HEK293 (cell line): Measurements from ENCODE around the gene NOX4.

Experiments used
- CTCF ChIA-PET: fragments of 350-600 bp; formaldehyde crosslinking; extraction: SDS; loops from one replicate; lab custom pipeline; 2021; ENCODE audit warnings: antibody characterized with exemption; lab: Yijun Ruan, JAX
- POLR2A ChIA-PET: fragments of 300-600 bp; formaldehyde crosslinking; extraction: SDS; loops from one replicate; lab custom pipeline; 2020; ENCODE audit warnings: antibody characterized with exemption, inconsistent platforms; lab: Yijun Ruan, JAX
- H3K27ac ChIP-seq: fragments of 200-500 bp; sonication (Bioruptor generic); 2 replicates; pipeline ENCODE4 v1.5.1; 2014; ENCODE audit warnings: low read depth, low read length, control low read depth, inconsistent platforms; ENCODE audit errors: extremely low read depth
- H3K36me3 ChIP-seq, 2 experiments: fragments of 200-500 bp in 1 of 2; sonication (Bioruptor generic) in 1 of 2; 1 replicate in 1 of 2; 2 replicates in 1 of 2; pipeline ENCODE4 v1.5.1; 2014 to 2017; ENCODE audit warnings: inconsistent platforms in 2 of 2, low read length in 2 of 2; ENCODE audit not compliant: control insufficient read depth in 2 of 2, insufficient read depth in 1 of 2
- H3K4me1 ChIP-seq: fragments of 200-500 bp; sonication (Bioruptor generic); 2 replicates; pipeline ENCODE4 v1.5.1; 2014; ENCODE audit warnings: mild to moderate bottlenecking, low read length, inconsistent platforms; ENCODE audit not compliant: control insufficient read depth, insufficient read depth
- H3K4me3 ChIP-seq: 2 replicates; pipeline ENCODE4 v1.5.1; 2011; ENCODE audit warnings: low read depth, mild to moderate bottlenecking, control low read depth, low read length, moderate library complexity
- H3K9me3 ChIP-seq: fragments of 200-500 bp; sonication (Bioruptor generic); 2 replicates; pipeline ENCODE4 v1.5.1; 2014; ENCODE audit warnings: low read depth, low read length, inconsistent platforms; ENCODE audit not compliant: control insufficient read depth, insufficient read depth
- YY2 ChIP-seq: fragments of 450-650 bp; formaldehyde crosslinking; IDR thresholded peaks from 2 replicates; pipeline ENCODE4 v1.5.1; 2016; ENCODE audit warnings: missing biosample characterization, missing genetic modification characterization
- ZBTB48 ChIP-seq: fragments of 450-650 bp; formaldehyde crosslinking; IDR thresholded peaks from 2 replicates; pipeline ENCODE4 v1.5.1; 2016; ENCODE audit warnings: missing biosample characterization, missing genetic modification characterization
- ZNF112 ChIP-seq: fragments of 450-650 bp; formaldehyde crosslinking; IDR thresholded peaks from 2 replicates; pipeline ENCODE4 v1.5.0; 2017; ENCODE audit warnings: missing biosample characterization, missing genetic modification characterization
- ZNF138 ChIP-seq: fragments of 450-650 bp; formaldehyde crosslinking; IDR thresholded peaks from 2 replicates; pipeline ENCODE4 v1.5.1; 2016; ENCODE audit warnings: missing biosample characterization, missing genetic modification characterization, borderline replicate concordance
- ZNF19 ChIP-seq: fragments of 450-650 bp; formaldehyde crosslinking; IDR thresholded peaks from 2 replicates; pipeline ENCODE4; 2016; ENCODE audit warnings: missing biosample characterization, missing genetic modification characterization, low read depth
- ZNF354C ChIP-seq: fragments of 450-650 bp; formaldehyde crosslinking; IDR thresholded peaks from 2 replicates; pipeline ENCODE4 v1.5.1; 2016; ENCODE audit warnings: missing biosample characterization, missing genetic modification characterization, low read depth, borderline replicate concordance
- ZNF529 ChIP-seq: fragments of 450-650 bp; formaldehyde crosslinking; IDR thresholded peaks from 2 replicates; pipeline ENCODE4 v1.5.1; 2017; ENCODE audit warnings: missing genetic modification characterization, missing biosample characterization; ENCODE audit not compliant: insufficient replicate concordance
- ZNF585B ChIP-seq: fragments of 450-650 bp; formaldehyde crosslinking; IDR thresholded peaks from 2 replicates; pipeline ENCODE4 v1.5.1; 2016; ENCODE audit warnings: missing biosample characterization, missing genetic modification characterization
- ZSCAN23 ChIP-seq: fragments of 450-650 bp; formaldehyde crosslinking; IDR thresholded peaks from 2 replicates; pipeline ENCODE4 v1.5.1; 2016; ENCODE audit warnings: missing biosample characterization, missing genetic modification characterization
- TF ChIP-seq, protein P1 (sequence below): fragments of 450-650 bp; IDR thresholded peaks from 2 replicates; pipeline ENCODE4 v1.5.1; 2018; ENCODE audit warnings: missing biosample characterization, mild to moderate bottlenecking, missing genetic modification characterization
- TF ChIP-seq, protein P2 (sequence below): fragments of 450-650 bp; formaldehyde crosslinking; IDR thresholded peaks from 2 replicates; pipeline ENCODE4 v1.5.1; 2016; ENCODE audit warnings: missing biosample characterization, missing genetic modification characterization, borderline replicate concordance
- TF ChIP-seq, protein P3 (sequence below): fragments of 450-650 bp; formaldehyde crosslinking; IDR thresholded peaks from 2 replicates; pipeline ENCODE4 v1.5.1; 2016; ENCODE audit warnings: missing biosample characterization, missing genetic modification characterization
- TF ChIP-seq, protein P4 (sequence below): fragments of 450-650 bp; formaldehyde crosslinking; IDR thresholded peaks from 2 replicates; pipeline ENCODE4 v1.5.1; 2016; ENCODE audit warnings: missing biosample characterization, missing genetic modification characterization
- TF ChIP-seq, protein P5 (sequence below): fragments of 450-650 bp; formaldehyde crosslinking; optimal IDR thresholded peaks from 2 replicates; pipeline ENCODE3; 2016; ENCODE audit warnings: missing biosample characterization, mild to moderate bottlenecking, missing genetic modification characterization
- TF ChIP-seq, protein P6 (sequence below): fragments of 450-650 bp; formaldehyde crosslinking; IDR thresholded peaks from 2 replicates; pipeline ENCODE4 v1.5.1; 2016; ENCODE audit warnings: missing biosample characterization, missing genetic modification characterization

Gene NOX4

DNA sequence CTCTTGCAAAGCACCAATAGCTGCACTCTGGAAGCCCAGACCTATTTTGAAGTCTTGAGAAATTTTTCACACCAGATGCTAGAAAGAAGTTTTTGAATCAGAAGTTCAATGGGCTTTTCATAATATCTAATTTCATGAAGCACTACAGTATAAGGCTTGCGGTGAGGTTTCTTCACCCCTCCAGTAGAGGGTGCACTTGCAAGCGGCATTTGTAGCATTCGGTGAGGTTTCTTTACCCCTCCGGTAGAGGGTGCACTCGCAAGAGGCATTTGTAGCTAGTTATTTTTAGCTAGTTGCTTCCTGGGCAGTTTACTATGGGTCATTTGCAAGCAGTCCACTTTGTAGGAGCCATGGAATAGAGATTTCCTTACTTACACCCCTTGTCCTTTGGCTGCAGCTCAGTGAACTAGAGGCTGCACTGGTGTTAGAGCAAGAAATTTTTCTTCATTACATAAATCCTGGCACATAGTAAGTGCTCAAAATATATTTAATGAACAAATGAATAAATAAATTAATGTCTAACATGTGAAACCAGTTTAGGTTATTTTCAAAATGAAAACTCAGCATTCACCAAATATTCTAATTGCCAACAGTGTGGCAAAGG lies 7.8 kb upstream of the NOX4 start:
- H3K4me3 ChIP-seq = no peak overlapping the region
- no peaks in the 10 kb centered on the region for H3K36me3 ChIP-seq
- H3K4me1 ChIP-seq = no peaks in the 10 kb centered on the region
- no peak overlapping the region for H3K27ac ChIP-seq
- POLR2A ChIA-PET = no interaction called here
- no peak for TF ChIP-seq ZNF529
- TF ChIP-seq, protein P1, sequence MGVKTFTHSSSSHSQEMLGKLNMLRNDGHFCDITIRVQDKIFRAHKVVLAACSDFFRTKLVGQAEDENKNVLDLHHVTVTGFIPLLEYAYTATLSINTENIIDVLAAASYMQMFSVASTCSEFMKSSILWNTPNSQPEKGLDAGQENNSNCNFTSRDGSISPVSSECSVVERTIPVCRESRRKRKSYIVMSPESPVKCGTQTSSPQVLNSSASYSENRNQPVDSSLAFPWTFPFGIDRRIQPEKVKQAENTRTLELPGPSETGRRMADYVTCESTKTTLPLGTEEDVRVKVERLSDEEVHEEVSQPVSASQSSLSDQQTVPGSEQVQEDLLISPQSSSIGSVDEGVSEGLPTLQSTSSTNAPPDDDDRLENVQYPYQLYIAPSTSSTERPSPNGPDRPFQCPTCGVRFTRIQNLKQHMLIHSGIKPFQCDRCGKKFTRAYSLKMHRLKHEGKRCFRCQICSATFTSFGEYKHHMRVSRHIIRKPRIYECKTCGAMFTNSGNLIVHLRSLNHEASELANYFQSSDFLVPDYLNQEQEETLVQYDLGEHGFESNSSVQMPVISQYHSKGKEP (tag by site-specific recombination) = no peak
- TF ChIP-seq, protein P2, sequence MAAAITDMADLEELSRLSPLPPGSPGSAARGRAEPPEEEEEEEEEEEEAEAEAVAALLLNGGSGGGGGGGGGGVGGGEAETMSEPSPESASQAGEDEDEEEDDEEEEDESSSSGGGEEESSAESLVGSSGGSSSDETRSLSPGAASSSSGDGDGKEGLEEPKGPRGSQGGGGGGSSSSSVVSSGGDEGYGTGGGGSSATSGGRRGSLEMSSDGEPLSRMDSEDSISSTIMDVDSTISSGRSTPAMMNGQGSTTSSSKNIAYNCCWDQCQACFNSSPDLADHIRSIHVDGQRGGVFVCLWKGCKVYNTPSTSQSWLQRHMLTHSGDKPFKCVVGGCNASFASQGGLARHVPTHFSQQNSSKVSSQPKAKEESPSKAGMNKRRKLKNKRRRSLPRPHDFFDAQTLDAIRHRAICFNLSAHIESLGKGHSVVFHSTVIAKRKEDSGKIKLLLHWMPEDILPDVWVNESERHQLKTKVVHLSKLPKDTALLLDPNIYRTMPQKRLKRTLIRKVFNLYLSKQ (tag by site-specific recombination) = no peak
- TF ChIP-seq, protein P3, sequence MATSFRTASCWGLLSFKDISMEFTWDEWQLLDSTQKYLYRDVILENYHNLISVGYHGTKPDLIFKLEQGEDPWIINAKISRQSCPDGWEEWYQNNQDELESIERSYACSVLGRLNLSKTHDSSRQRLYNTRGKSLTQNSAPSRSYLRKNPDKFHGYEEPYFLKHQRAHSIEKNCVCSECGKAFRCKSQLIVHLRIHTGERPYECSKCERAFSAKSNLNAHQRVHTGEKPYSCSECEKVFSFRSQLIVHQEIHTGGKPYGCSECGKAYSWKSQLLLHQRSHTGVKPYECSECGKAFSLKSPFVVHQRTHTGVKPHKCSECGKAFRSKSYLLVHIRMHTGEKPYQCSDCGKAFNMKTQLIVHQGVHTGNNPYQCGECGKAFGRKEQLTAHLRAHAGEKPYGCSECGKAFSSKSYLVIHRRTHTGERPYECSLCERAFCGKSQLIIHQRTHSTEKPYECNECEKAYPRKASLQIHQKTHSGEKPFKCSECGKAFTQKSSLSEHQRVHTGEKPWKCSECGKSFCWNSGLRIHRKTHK = no peak
- TF ChIP-seq, protein P4, sequence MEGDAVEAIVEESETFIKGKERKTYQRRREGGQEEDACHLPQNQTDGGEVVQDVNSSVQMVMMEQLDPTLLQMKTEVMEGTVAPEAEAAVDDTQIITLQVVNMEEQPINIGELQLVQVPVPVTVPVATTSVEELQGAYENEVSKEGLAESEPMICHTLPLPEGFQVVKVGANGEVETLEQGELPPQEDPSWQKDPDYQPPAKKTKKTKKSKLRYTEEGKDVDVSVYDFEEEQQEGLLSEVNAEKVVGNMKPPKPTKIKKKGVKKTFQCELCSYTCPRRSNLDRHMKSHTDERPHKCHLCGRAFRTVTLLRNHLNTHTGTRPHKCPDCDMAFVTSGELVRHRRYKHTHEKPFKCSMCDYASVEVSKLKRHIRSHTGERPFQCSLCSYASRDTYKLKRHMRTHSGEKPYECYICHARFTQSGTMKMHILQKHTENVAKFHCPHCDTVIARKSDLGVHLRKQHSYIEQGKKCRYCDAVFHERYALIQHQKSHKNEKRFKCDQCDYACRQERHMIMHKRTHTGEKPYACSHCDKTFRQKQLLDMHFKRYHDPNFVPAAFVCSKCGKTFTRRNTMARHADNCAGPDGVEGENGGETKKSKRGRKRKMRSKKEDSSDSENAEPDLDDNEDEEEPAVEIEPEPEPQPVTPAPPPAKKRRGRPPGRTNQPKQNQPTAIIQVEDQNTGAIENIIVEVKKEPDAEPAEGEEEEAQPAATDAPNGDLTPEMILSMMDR (tag by site-specific recombination) = no peak
- TF ChIP-seq ZNF112 (tag by site-specific recombination) = no peak
- TF ChIP-seq, protein P5, sequence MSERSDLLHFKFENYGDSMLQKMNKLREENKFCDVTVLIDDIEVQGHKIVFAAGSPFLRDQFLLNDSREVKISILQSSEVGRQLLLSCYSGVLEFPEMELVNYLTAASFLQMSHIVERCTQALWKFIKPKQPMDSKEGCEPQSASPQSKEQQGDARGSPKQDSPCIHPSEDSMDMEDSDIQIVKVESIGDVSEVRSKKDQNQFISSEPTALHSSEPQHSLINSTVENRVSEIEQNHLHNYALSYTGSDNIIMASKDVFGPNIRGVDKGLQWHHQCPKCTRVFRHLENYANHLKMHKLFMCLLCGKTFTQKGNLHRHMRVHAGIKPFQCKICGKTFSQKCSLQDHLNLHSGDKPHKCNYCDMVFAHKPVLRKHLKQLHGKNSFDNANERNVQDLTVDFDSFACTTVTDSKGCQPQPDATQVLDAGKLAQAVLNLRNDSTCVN (tag by site-specific recombination) = no peak
- TF ChIP-seq ZNF138 (tag by site-specific recombination) = no peak
- TF ChIP-seq, protein P6, sequence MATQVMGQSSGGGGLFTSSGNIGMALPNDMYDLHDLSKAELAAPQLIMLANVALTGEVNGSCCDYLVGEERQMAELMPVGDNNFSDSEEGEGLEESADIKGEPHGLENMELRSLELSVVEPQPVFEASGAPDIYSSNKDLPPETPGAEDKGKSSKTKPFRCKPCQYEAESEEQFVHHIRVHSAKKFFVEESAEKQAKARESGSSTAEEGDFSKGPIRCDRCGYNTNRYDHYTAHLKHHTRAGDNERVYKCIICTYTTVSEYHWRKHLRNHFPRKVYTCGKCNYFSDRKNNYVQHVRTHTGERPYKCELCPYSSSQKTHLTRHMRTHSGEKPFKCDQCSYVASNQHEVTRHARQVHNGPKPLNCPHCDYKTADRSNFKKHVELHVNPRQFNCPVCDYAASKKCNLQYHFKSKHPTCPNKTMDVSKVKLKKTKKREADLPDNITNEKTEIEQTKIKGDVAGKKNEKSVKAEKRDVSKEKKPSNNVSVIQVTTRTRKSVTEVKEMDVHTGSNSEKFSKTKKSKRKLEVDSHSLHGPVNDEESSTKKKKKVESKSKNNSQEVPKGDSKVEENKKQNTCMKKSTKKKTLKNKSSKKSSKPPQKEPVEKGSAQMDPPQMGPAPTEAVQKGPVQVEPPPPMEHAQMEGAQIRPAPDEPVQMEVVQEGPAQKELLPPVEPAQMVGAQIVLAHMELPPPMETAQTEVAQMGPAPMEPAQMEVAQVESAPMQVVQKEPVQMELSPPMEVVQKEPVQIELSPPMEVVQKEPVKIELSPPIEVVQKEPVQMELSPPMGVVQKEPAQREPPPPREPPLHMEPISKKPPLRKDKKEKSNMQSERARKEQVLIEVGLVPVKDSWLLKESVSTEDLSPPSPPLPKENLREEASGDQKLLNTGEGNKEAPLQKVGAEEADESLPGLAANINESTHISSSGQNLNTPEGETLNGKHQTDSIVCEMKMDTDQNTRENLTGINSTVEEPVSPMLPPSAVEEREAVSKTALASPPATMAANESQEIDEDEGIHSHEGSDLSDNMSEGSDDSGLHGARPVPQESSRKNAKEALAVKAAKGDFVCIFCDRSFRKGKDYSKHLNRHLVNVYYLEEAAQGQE (tag by site-specific recombination) = no peak
- no peak for TF ChIP-seq YY2 (tag by site-specific recombination)
- no peak for TF ChIP-seq ZNF19 (tag by site-specific recombination)
- TF ChIP-seq ZNF354C (tag by site-specific recombination) = no peak
- TF ChIP-seq ZSCAN23 (tag by site-specific recombination) = no peak
- no peak for TF ChIP-seq ZBTB48 (tag by site-specific recombination)
- no peak for TF ChIP-seq ZNF585B (tag by site-specific recombination)
- CTCF ChIA-PET = interaction anchor here (0.8 kb wide), 1 partner anchor 9 kb away, joined by 3 read pairs; no protein-coding TSS in a partner anchor
- no peaks in the 10 kb centered on the region for H3K9me3 ChIP-seq
